Measurements from ENCODE around the gene FARP2. TPM values are rescaled to one million over a fixed set of nuclear protein-coding genes. Genes with fewer than 3 reads are reported as not detected.
"Not testable (repeated sequence)": the region's sequence is repeated elsewhere in the genome, so short reads cannot be mapped to it uniquely, and the experiment has no call there.

Gene FARP2
- total RNA-seq, 1 experiment from 2014 or later, result 49.3 TPM

DNA sequence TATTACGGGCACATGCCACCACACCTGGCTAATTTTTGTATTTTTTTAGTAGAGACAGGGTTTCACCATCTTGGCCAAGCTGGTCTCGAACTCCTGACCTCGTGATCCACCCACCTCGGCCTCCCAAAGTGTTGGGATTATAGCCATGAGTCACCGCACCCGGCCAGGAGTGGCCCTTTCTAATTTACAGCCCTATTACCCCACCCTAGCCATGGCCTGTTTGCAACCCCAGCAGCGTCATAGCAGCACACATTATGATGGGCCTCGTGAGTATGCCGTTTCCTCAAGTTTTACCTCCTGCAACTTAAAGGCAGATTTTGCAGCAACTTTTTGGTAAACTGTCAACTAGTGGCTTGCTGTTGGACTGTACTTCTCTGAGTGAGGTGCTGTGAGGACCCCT lies 97.8 kb downstream of the FARP2 start:
- H2AFZ ChIP-seq (ENCODE audit: low read depth, low read length, poor library complexity, severe bottlenecking); H3K27ac ChIP-seq (ENCODE audit: low read depth, low read length); H4K20me1 ChIP-seq (ENCODE audit: insufficient read depth); intact Hi-C loops (cut with micrococcal nuclease); H3K4me3 ChIP-seq (replicated peaks in 1 of 2; ENCODE audit: low read depth in 1 of 2, low read length in 2 of 2); H3K4me1 ChIP-seq (ENCODE audit: control insufficient read depth in 1 of 2, insufficient read depth in 2 of 2, low read length in 2 of 2); CTCF ChIA-PET; RAD21 ChIA-PET (ENCODE audit: low non-redundant PET in 1 of 2, low total read pairs in 2 of 2, uncharacterized antibody in 2 of 2, unreplicated experiment in 2 of 2); H3K9ac ChIP-seq (ENCODE audit: low read length); H3K9me2 ChIP-seq (ENCODE audit: insufficient read depth); H3K9me3 ChIP-seq (ENCODE audit: control insufficient read depth in 1 of 2, insufficient read depth in 1 of 2, low read depth in 1 of 2, low read length in 2 of 2); POLR2A ChIA-PET; DNase-seq (ENCODE audit: low read depth, low spot score); H3K36me3 ChIP-seq (ENCODE audit: control insufficient read depth in 1 of 2, insufficient read depth in 2 of 2, low read length in 2 of 2); H3K79me2 ChIP-seq (ENCODE audit: insufficient read depth, low read length); H3K27me3 ChIP-seq (ENCODE audit: insufficient read depth, low read length); BruUV-seq (replicated peaks); H3K4me2 ChIP-seq (ENCODE audit: low read length): not testable (repeated sequence)
- 0 out of 2 replicates have a peak, but pooled peaks have one; percentile 43 for ATAC-seq

GRCh38 chr2:241454837-241455485 lies 98.9 kb downstream of the FARP2 start:
- Histone ChIP-seq H3K27ac (ENCODE audit: low read depth, low read length) (no peak overlapping the region), H3K27me3 (ENCODE audit: insufficient read depth, low read length) (no peaks in the 10 kb centered on the region), H2AFZ (ENCODE audit: low read depth, low read length, poor library complexity, severe bottlenecking) (no peak overlapping the region), H3K9ac (ENCODE audit: low read length) (no peak overlapping the region), H3K4me2 (ENCODE audit: low read length) (no peak overlapping the region), H4K20me1 (ENCODE audit: insufficient read depth) (no peaks in the 10 kb centered on the region), H3K79me2 (ENCODE audit: insufficient read depth, low read length) (no peaks in the 10 kb centered on the region), H3K9me2 (ENCODE audit: insufficient read depth) (no peaks in the 10 kb centered on the region), H3K4me1 (ENCODE audit: control insufficient read depth in 1 of 2, insufficient read depth in 2 of 2, low read length in 2 of 2) (peaks cover 2 to 9% of the 10 kb centered on the region in 2 experiments; a peak in 3 of 4 replicates), H3K36me3 (ENCODE audit: control insufficient read depth in 1 of 2, insufficient read depth in 2 of 2, low read length in 2 of 2) (no peaks in the 10 kb centered on the region), H3K9me3 (ENCODE audit: control insufficient read depth in 1 of 2, insufficient read depth in 1 of 2, low read depth in 1 of 2, low read length in 2 of 2) (no peaks in the 10 kb centered on the region), H3K4me3 (replicated peaks in 1 of 2; ENCODE audit: low read depth in 1 of 2, low read length in 2 of 2) (no peak overlapping the region)
- DNase-seq (ENCODE audit: low read depth, low spot score), result no peak
- no peak for ATAC-seq
- TF ChIP-seq CTCF (IDR thresholded peaks at IDR 0.05 in 2 of 3, conservative IDR thresholded peaks at IDR 0.05 in 1 of 3; ENCODE audit: borderline replicate concordance in 1 of 3, insufficient read depth in 1 of 3, low read depth in 2 of 3, low read length in 2 of 3) (no peak), ZBTB33 (IDR thresholded peaks at IDR 0.05; ENCODE audit: extremely low read depth, insufficient replicate concordance, low read length) (no peak), EZH2 (IDR thresholded peaks at IDR 0.05) (no peak), CBX3 (IDR thresholded peaks at IDR 0.05; ENCODE audit: low read depth) (no peak), TCF7L2 (IDR thresholded peaks at IDR 0.05; ENCODE audit: borderline replicate concordance, extremely low read depth, insufficient read depth, insufficient read length) (no peak)
- intact Hi-C loops (cut with micrococcal nuclease), result no loop called here
- no TSS peak for BruUV-seq (replicated peaks)
- CTCF ChIA-PET, result no interaction called here
- RAD21 ChIA-PET (ENCODE audit: low non-redundant PET in 1 of 2, low total read pairs in 2 of 2, uncharacterized antibody in 2 of 2, unreplicated experiment in 2 of 2), result no interaction called here
- POLR2A ChIA-PET, result no interaction called here

Measured in HCT116 (cell line).